ENCODE measurements around the gene PCDH9.

GRCh38 chr13:66577358-66577757 is 652.8 kb downstream of the PCDH9 start:
- TF ChIP-seq CTCF (IDR thresholded peaks at IDR 0.05 in 8 of 11, conservative IDR thresholded peaks at IDR 0.05 in 3 of 11) (no peak), POLR2A (IDR thresholded peaks at IDR 0.05) (no peak)
